HG03175 (cell line): ENCODE results near the gene SNX19.

ENCODE experiments used
- ATAC-seq: cut with Tn5 transposase; IDR thresholded peaks from one replicate; pipeline ENCODE4 v1.9.1; 2021; ENCODE audit warnings: mild to moderate bottlenecking, moderate library complexity; ENCODE audit not compliant: unreplicated experiment

The SNX19 gene

GRCh38 chr11:130906616-130907015, 9.7 kb downstream of the SNX19 start:
- ATAC-seq = no peak

GRCh38 chr11:130905512-130905911, 10.8 kb downstream of the SNX19 start:
- ATAC-seq = no peak

GRCh38 chr11:130904380-130904779, 11.9 kb downstream of the SNX19 start:
- ATAC-seq = no peak

GRCh38 chr11:130902380-130902779, 13.9 kb downstream of the SNX19 start:
- no peak for ATAC-seq

- no peak for ATAC-seq
These were observed 17.2 kb downstream of the SNX19 start for GRCh38 chr11:130899106-130899505.

GRCh38 chr11:130897262-130898182, 18.8 kb downstream of the SNX19 start:
- ATAC-seq = no peak

GRCh38 chr11:130894322-130895025, 21.8 kb downstream of the SNX19 start:
- peak; percentile 96 for ATAC-seq

- ATAC-seq = no peak
These were observed 23.4 kb downstream of the SNX19 start for GRCh38 chr11:130892861-130893260.

- ATAC-seq = no peak
These were observed 25.0 kb downstream of the SNX19 start for GRCh38 chr11:130891326-130891725.

- ATAC-seq = no peak
These were observed 26.1 kb downstream of the SNX19 start for GRCh38 chr11:130890039-130890745.

- no peak for ATAC-seq
These were observed 27.5 kb downstream of the SNX19 start for GRCh38 chr11:130888790-130889189.

- ATAC-seq = no peak
These were observed 29.6 kb downstream of the SNX19 start for GRCh38 chr11:130886704-130887103.

- no peak for ATAC-seq
These were observed 34.1 kb downstream of the SNX19 start for GRCh38 chr11:130882138-130882551.

GRCh38 chr11:130881475-130882137, 34.7 kb downstream of the SNX19 start:
- ATAC-seq = no peak

- ATAC-seq = no peak
These were observed 36.4 kb downstream of the SNX19 start for GRCh38 chr11:130879836-130880235.

- ATAC-seq = no peak
These were observed 39.1 kb downstream of the SNX19 start for GRCh38 chr11:130876931-130877915.

GRCh38 chr11:130876100-130876499, 40.2 kb downstream of the SNX19 start:
- no peak for ATAC-seq

GRCh38 chr11:130874955-130875531, 41.2 kb downstream of the SNX19 start:
- no peak for ATAC-seq

- no peak for ATAC-seq
These were observed 41.9 kb downstream of the SNX19 start for GRCh38 chr11:130874396-130874795.
